PC-3 (cell line): ENCODE measurements around the gene RFXANK. TPM values are rescaled to one million over a fixed set of nuclear protein-coding genes. Genes with fewer than 3 reads are reported as not detected.

Source experiments
- ATAC-seq: fragments of 200-7000 bp; cut with Tn5 transposase; 2 replicates; pipeline ENCODE4 v1.9.1; 2020; ENCODE audit warnings: mild to moderate bottlenecking, moderate library complexity
- BruUV-seq: library from RNA; stranded (reverse); fragments of 400-500 nt; replicated peaks from 2 replicates; lab custom pipeline; 2021; lab: Mats Ljungman, UMichigan
- CTCF ChIA-PET: fragments of 300-600 bp; sonication (Branson Sonifier 250); formaldehyde crosslinking; loops from one replicate; lab custom pipeline; 2022; ENCODE audit warnings: antibody characterized with exemption; lab: Charles Lee
- POLR2A ChIA-PET: fragments of 300-600 bp; sonication (Branson Sonifier 250); formaldehyde crosslinking; loops from one replicate; lab custom pipeline; 2022; ENCODE audit warnings: antibody characterized with exemption; ENCODE audit not compliant: unreplicated experiment; lab: Charles Lee
- DNase-seq: peaks from one replicate; pipeline ENCODE4 v3.0.0-alpha.2; 2015
- H2AFZ ChIP-seq: fragments of 300-600 bp; sonication (generic); 2 replicates; pipeline ENCODE4 v1.6.0; 2016; ENCODE audit warnings: antibody characterized with exemption, low read length
- H3F3A ChIP-seq: fragments of 300-600 bp; sonication (generic); one replicate; pipeline ENCODE4 v1.6.0; 2017; ENCODE audit warnings: antibody characterized with exemption, low read length, control low read depth, mild to moderate bottlenecking; ENCODE audit not compliant: unreplicated experiment
- H3K27ac ChIP-seq: fragments of 300-600 bp; sonication (generic); 2 replicates; pipeline ENCODE4 v1.5.1; 2016; ENCODE audit warnings: mild to moderate bottlenecking, low read length
- H3K27me3 ChIP-seq: fragments of 300-600 bp; sonication (generic); 2 replicates; pipeline ENCODE4 v1.6.1; 2016; ENCODE audit warnings: low read length, mixed read lengths
- H3K36me3 ChIP-seq: fragments of 300-600 bp; sonication (generic); 2 replicates; pipeline ENCODE4 v1.6.1; 2016; ENCODE audit warnings: low read depth, mixed run types, low read length, mixed read lengths
- H3K4me1 ChIP-seq: fragments of 300-600 bp; sonication (generic); 2 replicates; pipeline ENCODE4 v1.5.1; 2016; ENCODE audit warnings: low read length; ENCODE audit not compliant: insufficient read depth
- H3K4me2 ChIP-seq: fragments of 300-600 bp; sonication (generic); 2 replicates; pipeline ENCODE4 v1.6.0; 2016; ENCODE audit warnings: low read length
- H3K4me3 ChIP-seq: fragments of 300-600 bp; sonication (generic); 2 replicates; pipeline ENCODE4 v1.5.1; 2016; ENCODE audit warnings: mild to moderate bottlenecking, low read length, mixed read lengths
- H3K79me2 ChIP-seq: fragments of 300-600 bp; sonication (generic); 2 replicates; pipeline ENCODE4 v1.6.1; 2017; ENCODE audit warnings: low read length, mixed read lengths
- H3K9ac ChIP-seq: fragments of 300-600 bp; sonication (generic); 2 replicates; pipeline ENCODE4 v1.6.0; 2016; ENCODE audit warnings: mild to moderate bottlenecking, low read length
- H3K9me2 ChIP-seq: fragments of 300-600 bp; sonication (generic); replicated peaks from 2 replicates; pipeline ENCODE4 v1.6.1; 2016; ENCODE audit warnings: mixed run types, low read length, mixed read lengths
- H3K9me3 ChIP-seq: fragments of 300-600 bp; sonication (generic); 2 replicates; pipeline ENCODE4 v1.6.1; 2016; ENCODE audit warnings: low read length, mixed read lengths
- H4K20me1 ChIP-seq: fragments of 300-600 bp; sonication (generic); 2 replicates; pipeline ENCODE4 v1.6.1; 2016; ENCODE audit warnings: low read length, mixed read lengths
- CTCF ChIP-seq: fragments of 300-600 bp; sonication (generic); conservative IDR thresholded peaks from 2 replicates; pipeline ENCODE4 v1.5.1; 2017; ENCODE audit warnings: antibody characterized with exemption, low read depth, mild to moderate bottlenecking, low read length
- EZH2 ChIP-seq: fragments of 300-600 bp; sonication (generic); IDR thresholded peaks from one replicate; pipeline ENCODE4 v1.6.1; 2017; ENCODE audit warnings: antibody characterized with exemption, mild to moderate bottlenecking, low read length; ENCODE audit not compliant: unreplicated experiment
- EZH2phosphoT487 ChIP-seq: fragments of 300-600 bp; sonication (generic); IDR thresholded peaks from 2 replicates; pipeline ENCODE4 v1.6.1; 2018; ENCODE audit warnings: mild to moderate bottlenecking, antibody characterized with exemption, low read length, borderline replicate concordance
- intact Hi-C: fragments of 100-400 bp; cut with micrococcal nuclease; formaldehyde crosslinking; loops from 2 replicates; pipeline ENCODE4 v1.9.0; 2023
- total RNA-seq: library from RNA; depleted of rRNA; stranded (reverse); fragments of >200 nt; gene quantifications from 2 replicates; pipeline ENCODE4 v1.2.3, GENCODE V29; 2014

Gene RFXANK
- total RNA-seq, 1 experiment from 2014 or later = 88.5 TPM

- ATAC-seq (no peak), DNase-seq (no peak)
- H3K9me3 ChIP-seq = no peaks in the 10 kb centered on the region
- peaks cover 13% of the 10 kb centered on the region for H3K4me1 ChIP-seq
- BruUV-seq = no TSS peak
- ChIA-PET CTCF (no interaction called here), POLR2A (no interaction called here)
- H3K79me2 ChIP-seq = peaks cover 20% of the 10 kb centered on the region
- H3K27ac ChIP-seq = no peak overlapping the region
- peak overlapping the region; percentile 96 for H3K4me2 ChIP-seq
- H4K20me1 ChIP-seq = no peaks in the 10 kb centered on the region
- no peak overlapping the region for H2AFZ ChIP-seq
- H3K36me3 ChIP-seq = peaks cover 16% of the 10 kb centered on the region
- peak overlapping the region; percentile 79 for H3K4me3 ChIP-seq
- no peak for TF ChIP-seq CTCF
- no peak for TF ChIP-seq EZH2phosphoT487
- no peak for TF ChIP-seq EZH2
- H3K9ac ChIP-seq = peak overlapping the region; percentile 95
- no peaks in the 10 kb centered on the region for H3F3A ChIP-seq
- H3K9me2 ChIP-seq = no peaks in the 10 kb centered on the region
- no peaks in the 10 kb centered on the region for H3K27me3 ChIP-seq
- intact Hi-C loops = no loop called here
These were observed 9.9 kb downstream of the RFXANK start for GRCh38 chr19:19201697-19202630.

DNA sequence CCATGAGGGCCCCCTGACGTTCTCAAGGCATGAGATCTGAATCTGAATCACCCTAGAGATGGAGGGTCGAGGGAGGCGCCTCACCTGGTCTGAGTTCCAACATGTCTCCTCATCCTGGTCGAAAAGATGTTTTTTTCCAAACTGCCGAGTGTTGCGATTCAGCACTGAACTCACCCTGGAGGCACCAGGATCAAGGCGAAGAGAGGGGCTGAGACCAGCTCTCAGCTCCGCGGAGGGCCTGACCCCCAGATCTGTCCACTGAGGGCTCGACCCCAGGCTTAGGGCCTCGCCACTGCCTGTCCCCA is 10.6 kb downstream of the RFXANK start:
- peak overlapping the region; percentile 96 for H3K4me2 ChIP-seq
- peak overlapping the region; percentile 73 for H3K27ac ChIP-seq
- DNase-seq (no peak), ATAC-seq (no peak; the same call in 1 of the 2 replicates)
- TF ChIP-seq EZH2 (no peak), CTCF (no peak), EZH2phosphoT487 (no peak)
- BruUV-seq = no TSS peak
- H2AFZ ChIP-seq = peak overlapping the region; percentile 93
- H3K9me3 ChIP-seq = no peaks in the 10 kb centered on the region
- H3K36me3 ChIP-seq = peaks cover 13% of the 10 kb centered on the region
- ChIA-PET CTCF (interaction anchor here (0.5 kb wide), 1 partner anchor 15 kb away, joined by 3 read pairs; no protein-coding TSS in a partner anchor), POLR2A (no interaction called here)
- intact Hi-C loops = loop anchor here (1.0 kb wide), 1 partner anchor 10 kb away; the partner anchor contains the start of genes BORCS8 and RFXANK
- peaks cover 20% of the 10 kb centered on the region for H3K79me2 ChIP-seq
- H3K27me3 ChIP-seq = no peaks in the 10 kb centered on the region
- no peaks in the 10 kb centered on the region for H4K20me1 ChIP-seq
- H3F3A ChIP-seq = no peaks in the 10 kb centered on the region
- H3K9me2 ChIP-seq = no peaks in the 10 kb centered on the region
- H3K4me3 ChIP-seq = peak overlapping the region; percentile 79
- peak overlapping the region; percentile 95 for H3K9ac ChIP-seq
- peaks cover 13% of the 10 kb centered on the region for H3K4me1 ChIP-seq
